GM12874 (cell line): ENCODE data around the gene NUP88.

Experiments used
- CTCF ChIP-seq: IDR thresholded peaks from 2 replicates; pipeline ENCODE4 v1.5.1; 2011; ENCODE audit warnings: low read depth, mild to moderate bottlenecking, control low read depth, low read length, moderate library complexity; ENCODE audit not compliant: insufficient read depth

NUP88 gene

GRCh38 chr17:5443728-5444127 is 24.3 kb upstream of the NUP88 start:
- no peak for TF ChIP-seq CTCF

- no peak for TF ChIP-seq CTCF
Observed at GRCh38 chr17:5439446-5439764, 19.9 kb upstream of the NUP88 start.

- TF ChIP-seq CTCF, result peak; percentile 98
Observed at GRCh38 chr17:5438716-5439445, 19.4 kb upstream of the NUP88 start, which contains the start of gene C1QBP. TSS of gene C1QBP (minus strand) at chr17:5439155. CDS start at chr17:5439073, 82 bp downstream.

DNA sequence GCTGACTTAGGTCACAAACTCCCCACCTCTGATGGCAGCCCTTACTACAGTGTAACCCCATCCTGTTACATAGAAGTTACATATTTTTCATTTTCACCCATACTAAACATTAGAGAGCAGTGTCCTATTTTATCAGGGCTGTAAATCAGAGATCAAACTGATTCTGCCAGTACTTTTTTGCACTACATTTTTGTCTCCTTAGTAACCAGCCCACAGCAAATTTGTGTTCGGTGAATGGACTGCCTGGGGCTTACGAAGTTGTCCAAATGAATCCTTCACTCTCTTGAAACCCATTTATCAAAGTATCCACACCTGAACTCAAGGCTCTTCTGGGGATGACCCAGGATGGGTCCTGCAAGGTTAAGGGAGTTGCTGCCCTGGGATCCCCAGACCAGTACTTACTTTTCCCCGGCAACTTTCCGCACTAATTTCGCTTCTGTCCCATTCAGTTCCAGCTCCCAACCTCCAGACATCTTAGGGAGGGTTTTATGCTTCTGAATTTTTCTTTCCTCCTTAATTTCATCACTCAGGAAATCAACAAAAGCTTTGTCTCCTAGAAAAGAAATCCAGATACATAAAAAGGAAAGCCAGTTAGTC is 18.4 kb upstream of the NUP88 start:
- no peak for TF ChIP-seq CTCF

- no peak for TF ChIP-seq CTCF
Observed at GRCh38 chr17:5434984-5435383, 15.5 kb upstream of the NUP88 start.

GRCh38 chr17:5431949-5432556 is 12.6 kb upstream of the NUP88 start:
- no peak for TF ChIP-seq CTCF

GRCh38 chr17:5430413-5430999 is 11.0 kb upstream of the NUP88 start:
- TF ChIP-seq CTCF, result no peak
